Endothelial cell (in vitro differentiated cells): ENCODE data around the gene CPA2. TPM values are rescaled to one million over a fixed set of nuclear protein-coding genes. Genes with fewer than 3 reads are reported as not detected.
A peak's percentile ranks its signal among the peaks of the same experiment; 100 is the strongest.

Source experiments
- DNase-seq: peaks from one replicate; pipeline ENCODE4 v3.0.0; 2021; ENCODE audit warnings: low spot score
- H3K27ac Mint-ChIP-seq: one replicate; pipeline ENCODE4 v1.8.0; 2021; ENCODE audit warnings: mixed read lengths, inconsistent platforms; ENCODE audit not compliant: unreplicated experiment
- H3K27me3 Mint-ChIP-seq: one replicate; pipeline ENCODE4 v1.8.0; 2021; ENCODE audit warnings: mild to moderate bottlenecking, moderate library complexity, mixed read lengths, inconsistent platforms; ENCODE audit not compliant: unreplicated experiment
- H3K36me3 Mint-ChIP-seq: one replicate; pipeline ENCODE4 v1.8.0; 2021; ENCODE audit warnings: mild to moderate bottlenecking, low read depth, mixed read lengths, inconsistent platforms; ENCODE audit not compliant: unreplicated experiment
- H3K4me1 Mint-ChIP-seq: one replicate; pipeline ENCODE4 v1.8.0; 2021; ENCODE audit warnings: mild to moderate bottlenecking, mixed read lengths, inconsistent platforms; ENCODE audit not compliant: unreplicated experiment
- H3K4me3 Mint-ChIP-seq: one replicate; pipeline ENCODE4 v1.8.0; 2021; ENCODE audit warnings: mild to moderate bottlenecking, mixed read lengths, inconsistent platforms; ENCODE audit not compliant: unreplicated experiment
- H3K9me3 Mint-ChIP-seq: one replicate; pipeline ENCODE4 v1.8.0; 2021; ENCODE audit warnings: mixed read lengths, inconsistent platforms; ENCODE audit not compliant: unreplicated experiment
- CTCF ChIP-seq: fragments of 200-600 bp; sonication (generic); IDR thresholded peaks from one replicate; pipeline ENCODE4 v1.5.0; 2021; ENCODE audit warnings: antibody characterized with exemption; ENCODE audit not compliant: unreplicated experiment
- total RNA-seq: library from RNA; stranded (reverse); fragmentation: NEBNext Ultra II Directional; extraction: Animal tissue kit (Norgen Biotek cat#: 25700); gene quantifications from one replicate; pipeline ENCODE4 v1.2.1, GENCODE V29; 2021; ENCODE audit not compliant: unreplicated experiment

CPA2 gene
- total RNA-seq, 1 donor from 2014 or later, result not detected

- TF ChIP-seq CTCF, result no peak
- Mint-ChIP-seq H3K4me3 (no peak overlapping the region), H3K36me3 (no peaks in the 10 kb centered on the region), H3K27ac (no peak overlapping the region), H3K4me1 (peaks cover 24% of the 10 kb centered on the region), H3K27me3 (peaks cover 2% of the 10 kb centered on the region), H3K9me3 (no peaks in the 10 kb centered on the region)
- no peak for DNase-seq
Measured at GRCh38 chr7:130276796-130277762, 10.4 kb downstream of the CPA2 start.

- peak; percentile 60 for DNase-seq
- peak; percentile 20 for TF ChIP-seq CTCF
- Mint-ChIP-seq H3K27ac (no peak overlapping the region), H3K4me1 (peaks cover 15% of the 10 kb centered on the region), H3K4me3 (no peak overlapping the region), H3K9me3 (no peaks in the 10 kb centered on the region), H3K36me3 (no peaks in the 10 kb centered on the region), H3K27me3 (peaks cover 2% of the 10 kb centered on the region)
Measured at GRCh38 chr7:130277763-130278643, 11.3 kb downstream of the CPA2 start.

- no peaks in the 10 kb centered on the region for H3K36me3 Mint-ChIP-seq
- H3K27me3 Mint-ChIP-seq, result peaks cover 2% of the 10 kb centered on the region
- no peak overlapping the region for H3K4me3 Mint-ChIP-seq
- DNase-seq, result no peak
- H3K4me1 Mint-ChIP-seq, result peaks cover 9% of the 10 kb centered on the region
- no peak overlapping the region for H3K27ac Mint-ChIP-seq
- H3K9me3 Mint-ChIP-seq, result no peaks in the 10 kb centered on the region
- no peak for TF ChIP-seq CTCF
Measured at GRCh38 chr7:130278860-130279259, 12.2 kb downstream of the CPA2 start.

DNA sequence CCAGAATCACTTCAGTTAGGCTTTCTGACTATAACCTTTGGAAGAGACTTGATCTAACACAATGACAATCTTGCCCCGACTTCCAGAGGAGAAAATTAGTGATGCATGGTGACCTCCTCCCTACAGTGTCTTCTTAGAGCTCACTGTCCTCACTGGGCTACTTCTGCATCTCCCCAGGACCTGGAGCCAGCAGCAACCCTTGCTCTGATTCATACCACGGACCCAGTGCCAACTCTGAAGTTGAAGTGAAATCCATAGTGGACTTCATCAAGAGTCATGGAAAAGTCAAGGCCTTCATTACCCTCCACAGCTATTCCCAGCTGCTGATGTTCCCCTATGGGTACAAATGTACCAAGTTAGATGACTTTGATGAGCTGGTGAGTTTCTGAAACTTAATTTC is 12.6 kb downstream of the CPA2 start:
- no peaks in the 10 kb centered on the region for H3K9me3 Mint-ChIP-seq
- no peaks in the 10 kb centered on the region for H3K36me3 Mint-ChIP-seq
- H3K27ac Mint-ChIP-seq, result no peak overlapping the region
- DNase-seq, result no peak
- H3K27me3 Mint-ChIP-seq, result peaks cover 3% of the 10 kb centered on the region
- no peak overlapping the region for H3K4me3 Mint-ChIP-seq
- H3K4me1 Mint-ChIP-seq, result peaks cover 5% of the 10 kb centered on the region
- TF ChIP-seq CTCF, result no peak
